Renal cortical epithelial cell (primary cell): ENCODE data around the gene RNF7. TPM values are rescaled to one million over a fixed set of nuclear protein-coding genes. Genes with fewer than 3 reads are reported as not detected.
A peak's percentile ranks its signal among the peaks of the same experiment; 100 is the strongest.
"Not testable (repeated sequence)": the region's sequence is repeated elsewhere in the genome, so short reads cannot be mapped to it uniquely, and the experiment has no call there.

Experiments used
- DNase-seq: peaks from one replicate; pipeline ENCODE4 v3.0.0-alpha.2; 2011; ENCODE audit warnings: low read depth
- total RNA-seq: library from RNA; depleted of rRNA; stranded (reverse); fragments of >200 nt; gene quantifications from 2 replicates; pipeline ENCODE4 v1.2.3, GENCODE V29; 2014

The RNF7 gene
- total RNA-seq = 46.9 and 66.0 TPM in 2 replicates

GRCh38 chr3:141738022-141738890 is at the start of gene RNF7:
Gene RNF7, plus strand, starts transcription at chr3:141738298. Its CDS starts 44 bp downstream, at chr3:141738342.
- peak; percentile 84 for DNase-seq

- DNase-seq = no peak
Observed at GRCh38 chr3:141690431-141691072, 47.5 kb upstream of the RNF7 start.

- DNase-seq = not testable (repeated sequence)
Observed at GRCh38 chr3:141691471-141691870, 46.6 kb upstream of the RNF7 start.

GRCh38 chr3:141692973-141693372 is 45.1 kb upstream of the RNF7 start:
- not testable (repeated sequence) for DNase-seq

- no peak for DNase-seq
Observed at GRCh38 chr3:141699324-141699723, 38.8 kb upstream of the RNF7 start.

- no peak for DNase-seq
Observed at GRCh38 chr3:141699897-141700296, 38.2 kb upstream of the RNF7 start.

GRCh38 chr3:141703367-141703766 is 34.7 kb upstream of the RNF7 start:
- DNase-seq = not testable (repeated sequence)

- DNase-seq = peak; percentile 30
Observed at GRCh38 chr3:141707741-141708203, 30.3 kb upstream of the RNF7 start.

- DNase-seq = no peak
Observed at GRCh38 chr3:141708367-141708766, 29.7 kb upstream of the RNF7 start.

GRCh38 chr3:141709126-141709770 is 28.9 kb upstream of the RNF7 start:
- no peak for DNase-seq

- DNase-seq = no peak
Observed at GRCh38 chr3:141710121-141710520, 28.0 kb upstream of the RNF7 start.

- DNase-seq = no peak
Observed at GRCh38 chr3:141710888-141711616, 27.0 kb upstream of the RNF7 start.

- DNase-seq = no peak
Observed at GRCh38 chr3:141714671-141715070, 23.4 kb upstream of the RNF7 start.

- no peak for DNase-seq
Observed at GRCh38 chr3:141722081-141722480, 16.0 kb upstream of the RNF7 start.

GRCh38 chr3:141722648-141723047 is 15.4 kb upstream of the RNF7 start:
- DNase-seq = no peak

- no peak for DNase-seq
Observed at GRCh38 chr3:141723255-141723654, 14.8 kb upstream of the RNF7 start.

- no peak for DNase-seq
Observed at GRCh38 chr3:141724186-141724585, 13.9 kb upstream of the RNF7 start.

GRCh38 chr3:141725036-141725435 is 13.1 kb upstream of the RNF7 start:
- DNase-seq = no peak

- no peak for DNase-seq
Observed at GRCh38 chr3:141726483-141726882, 11.6 kb upstream of the RNF7 start.

- peak; percentile 57 for DNase-seq
Observed at GRCh38 chr3:141728355-141728892, 9.7 kb upstream of the RNF7 start.

- no peak for DNase-seq
Observed at GRCh38 chr3:141729240-141729639, 8.9 kb upstream of the RNF7 start.

- DNase-seq = no peak
Observed at GRCh38 chr3:141735176-141735575, 2.9 kb upstream of the RNF7 start.
